T-helper 1 cell treated with Interleukin-12 subunit alpha and Interleukin-12 subunit beta and Interleukin-4 antibody, amounts not matched to agents 30 μg/mL and 1 μg/mL, for 36 hours (primary cell): Measurements from ENCODE around the gene ACAD9.
"Not testable (repeated sequence)": the region's sequence is repeated elsewhere in the genome, so short reads cannot be mapped to it uniquely, and the experiment has no call there.

Source experiments
- H3K27ac Mint-ChIP-seq: one replicate; pipeline ENCODE4 v1.8.0; 2021; ENCODE audit warnings: mild to moderate bottlenecking, mixed read lengths
- H3K27me3 Mint-ChIP-seq: one replicate; pipeline ENCODE4 v1.8.0; 2021; ENCODE audit warnings: low read depth, mixed read lengths
- H3K36me3 Mint-ChIP-seq: one replicate; pipeline ENCODE4 v1.8.0; 2021; ENCODE audit warnings: low read depth, mixed read lengths
- H3K4me1 Mint-ChIP-seq: one replicate; pipeline ENCODE4 v1.8.0; 2021; ENCODE audit warnings: low read depth, mixed read lengths
- H3K4me3 Mint-ChIP-seq: one replicate; pipeline ENCODE4 v1.8.0; 2021; ENCODE audit warnings: mild to moderate bottlenecking, moderate library complexity, mixed read lengths
- H3K9me3 Mint-ChIP-seq: one replicate; pipeline ENCODE4 v1.8.0; 2021; ENCODE audit warnings: mixed read lengths

The ACAD9 gene

DNA sequence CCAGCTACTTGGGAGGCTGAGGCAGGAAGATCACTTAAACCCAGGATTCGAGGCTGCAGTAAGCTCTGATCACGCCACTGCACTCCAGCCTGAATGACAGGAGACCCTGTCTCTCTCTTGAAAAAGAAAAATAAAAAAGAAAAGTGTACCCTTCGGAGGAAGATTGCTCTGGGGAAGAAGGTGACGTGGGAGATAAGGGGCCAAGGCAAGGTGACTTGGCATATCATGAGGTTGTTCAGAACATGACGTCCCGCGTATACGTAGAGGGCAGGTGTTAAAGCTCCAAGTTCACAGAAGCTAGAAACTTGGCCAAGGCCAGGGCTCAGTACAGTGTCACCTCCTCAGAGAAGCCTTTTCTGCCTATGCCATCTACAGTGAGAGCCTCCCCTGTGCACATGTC lies 6.7 kb upstream of the ACAD9 start:
- Mint-ChIP-seq H3K36me3 (peaks cover 2% of the 10 kb centered on the region), H3K4me1 (peaks cover 12% of the 10 kb centered on the region), H3K27ac (no peak overlapping the region), H3K4me3 (no peak overlapping the region), H3K27me3 (peaks cover 2% of the 10 kb centered on the region), H3K9me3 (no peaks in the 10 kb centered on the region)

DNA sequence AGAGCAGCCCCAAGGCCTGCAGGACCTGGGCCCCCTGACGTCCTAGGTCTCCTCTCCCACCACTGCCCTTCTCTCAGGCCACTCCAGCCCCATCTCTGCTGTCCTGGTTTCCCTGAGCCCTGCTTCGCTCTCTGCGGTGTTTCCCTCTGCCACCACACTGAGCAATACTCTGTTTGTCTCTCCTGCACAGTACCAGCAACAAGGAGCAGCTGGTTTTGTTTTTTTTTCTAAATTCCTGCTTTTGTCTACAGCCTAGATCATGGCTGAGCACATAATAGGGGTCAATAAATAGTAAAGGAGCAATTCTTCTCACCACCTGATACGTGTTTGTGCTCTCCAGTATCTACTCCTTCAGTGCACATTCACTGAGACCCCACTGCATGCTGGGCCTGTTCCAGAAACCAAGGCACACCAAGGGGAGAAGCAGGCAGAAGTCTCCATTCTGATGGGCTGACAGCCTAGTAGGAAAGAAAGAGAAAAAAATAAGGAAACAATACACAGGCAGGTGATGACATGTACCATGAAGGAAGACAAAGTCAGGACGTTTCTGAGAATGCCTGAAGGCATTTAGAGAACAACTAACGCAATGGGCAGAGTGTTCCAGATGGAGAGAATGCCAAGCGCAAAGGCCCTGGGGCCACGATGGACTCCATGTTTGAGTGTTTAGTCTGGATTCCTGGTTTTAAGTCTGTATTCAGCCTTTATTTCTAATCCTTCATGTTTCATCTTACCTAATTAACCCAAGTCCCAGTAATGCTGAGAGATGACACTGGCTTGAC lies 6.0 kb upstream of the ACAD9 start:
- H3K4me1 Mint-ChIP-seq, result peaks cover 17% of the 10 kb centered on the region
- no peaks in the 10 kb centered on the region for H3K9me3 Mint-ChIP-seq
- H3K4me3 Mint-ChIP-seq, result no peak overlapping the region
- no peak overlapping the region for H3K27ac Mint-ChIP-seq
- peaks cover 2% of the 10 kb centered on the region for H3K27me3 Mint-ChIP-seq
- peaks cover 4% of the 10 kb centered on the region for H3K36me3 Mint-ChIP-seq

DNA sequence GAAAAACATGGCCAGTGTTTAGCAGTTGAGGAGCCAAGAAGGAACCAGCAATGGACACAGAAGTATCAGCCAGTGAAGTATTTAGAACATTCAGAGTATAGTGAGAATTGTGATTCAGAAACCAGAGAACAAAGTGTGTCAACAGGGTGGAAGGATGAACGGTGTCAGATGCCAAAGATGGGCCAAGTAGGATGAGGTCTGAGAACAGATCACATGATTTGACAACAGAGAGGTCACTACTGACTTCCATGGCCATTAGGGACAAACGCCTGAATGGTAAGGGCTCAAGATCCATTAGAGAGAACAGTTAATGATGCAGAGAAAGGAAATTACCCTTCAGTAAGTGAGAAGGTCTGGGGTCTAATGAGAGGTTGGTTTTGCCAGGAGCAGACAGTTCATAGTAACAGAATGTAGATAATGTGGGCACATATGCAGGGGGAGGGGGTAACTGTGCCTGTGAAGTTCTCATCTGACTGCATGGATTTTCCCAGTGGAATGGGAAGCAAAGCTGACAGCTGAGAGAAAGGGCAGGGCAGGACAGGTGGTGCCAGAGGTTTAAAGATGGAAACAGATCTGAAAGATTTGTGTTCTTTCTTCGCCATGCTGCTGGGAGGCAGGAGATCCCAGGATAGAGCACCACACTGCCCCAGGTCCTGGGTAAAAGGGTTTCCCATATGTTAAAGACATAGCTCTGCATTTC lies 4.8 kb upstream of the ACAD9 start:
- no peaks in the 10 kb centered on the region for H3K9me3 Mint-ChIP-seq
- peaks cover 2% of the 10 kb centered on the region for H3K27me3 Mint-ChIP-seq
- H3K27ac Mint-ChIP-seq, result no peak overlapping the region
- peaks cover 22% of the 10 kb centered on the region for H3K4me1 Mint-ChIP-seq
- H3K36me3 Mint-ChIP-seq, result peaks cover 4% of the 10 kb centered on the region
- H3K4me3 Mint-ChIP-seq, result no peak overlapping the region

DNA sequence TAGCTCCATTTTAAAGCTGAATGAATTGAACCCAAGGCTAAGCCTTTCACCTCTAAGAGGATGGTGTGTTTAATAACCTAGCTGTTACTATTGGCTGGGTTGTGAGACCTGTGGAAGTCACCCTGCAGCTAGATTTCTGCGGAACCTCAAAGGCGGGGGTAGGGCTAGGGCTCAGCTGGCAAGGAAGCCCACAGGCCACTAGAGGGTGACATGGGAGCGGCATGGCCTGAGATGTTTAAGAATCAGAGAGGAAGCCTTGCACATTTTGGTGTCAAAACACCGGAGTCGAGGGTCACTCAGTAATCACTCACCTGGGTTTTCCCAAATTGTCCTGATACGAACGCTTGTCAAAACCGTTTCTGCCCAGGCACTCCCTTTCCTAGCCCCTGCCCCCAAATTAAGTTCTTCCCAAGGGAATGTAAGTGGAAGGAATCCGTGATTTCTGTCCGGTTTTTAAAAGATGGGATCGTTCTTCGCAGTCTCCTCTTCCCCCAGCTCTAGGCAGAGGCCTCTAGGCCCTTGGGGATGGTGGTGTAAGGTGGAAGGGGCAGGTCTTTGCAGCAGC lies 3.8 kb upstream of the ACAD9 start:
- Mint-ChIP-seq H3K27ac (no peak overlapping the region), H3K9me3 (no peaks in the 10 kb centered on the region), H3K4me1 (peaks cover 30% of the 10 kb centered on the region), H3K36me3 (peaks cover 4% of the 10 kb centered on the region), H3K4me3 (no peak overlapping the region), H3K27me3 (peaks cover 2% of the 10 kb centered on the region)

DNA sequence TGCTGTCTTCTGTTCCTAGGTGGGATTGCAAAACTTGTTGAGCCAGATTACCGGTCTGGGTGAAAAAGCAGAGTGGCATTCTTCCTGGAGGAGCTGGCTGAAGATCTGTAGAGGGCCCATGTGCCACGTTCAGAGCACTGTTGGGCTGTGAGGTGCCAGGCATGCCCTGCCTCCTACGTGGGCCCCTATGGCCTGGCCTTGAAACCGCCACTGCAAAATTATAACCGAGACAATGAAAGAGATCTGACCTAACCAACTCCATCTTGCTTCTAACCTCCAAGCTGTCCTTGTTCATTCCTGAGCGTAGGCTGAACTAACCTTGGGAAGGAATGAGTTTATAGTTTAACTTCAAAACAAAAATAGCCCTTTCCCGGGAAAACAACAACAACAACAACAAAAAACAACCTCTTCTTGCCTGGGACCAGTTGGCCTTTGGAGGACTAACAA lies 1.4 kb upstream of the ACAD9 start:
- peak overlapping the region; percentile 92 for H3K27ac Mint-ChIP-seq
- peak overlapping the region; percentile 89 for H3K4me3 Mint-ChIP-seq
- peaks cover 47% of the 10 kb centered on the region for H3K4me1 Mint-ChIP-seq
- no peaks in the 10 kb centered on the region for H3K9me3 Mint-ChIP-seq
- peaks cover 11% of the 10 kb centered on the region for H3K36me3 Mint-ChIP-seq
- H3K27me3 Mint-ChIP-seq, result peaks cover 2% of the 10 kb centered on the region

DNA sequence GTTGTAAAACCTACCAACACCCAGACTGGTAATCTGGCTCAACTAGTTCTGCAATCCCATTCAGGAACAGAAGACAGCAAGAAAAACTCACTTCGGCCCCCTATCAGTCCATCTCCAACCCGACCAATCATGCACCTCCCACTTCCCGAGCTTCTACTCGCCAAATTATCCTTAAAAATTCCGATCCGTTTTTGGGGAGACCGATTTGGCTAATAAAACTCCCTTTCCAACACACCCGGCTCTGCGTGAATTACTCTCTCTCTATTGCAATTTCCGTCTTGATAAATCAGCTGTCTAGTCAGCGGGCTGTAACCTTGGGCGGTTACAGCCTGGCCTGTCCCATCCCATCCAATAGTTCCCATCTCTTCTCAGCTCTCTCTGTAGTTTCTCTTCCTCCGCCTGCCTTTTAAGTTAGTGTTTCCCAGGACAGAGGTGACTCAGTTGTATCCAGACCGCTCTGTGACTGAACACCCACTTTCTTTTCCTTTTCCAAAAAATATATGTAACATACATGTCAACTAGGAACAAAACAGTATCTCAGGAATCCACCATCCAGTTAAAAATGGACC lies 780 bp upstream of the ACAD9 start:
- peak overlapping the region; percentile 92 for H3K27ac Mint-ChIP-seq
- H3K9me3 Mint-ChIP-seq, result no peaks in the 10 kb centered on the region
- H3K36me3 Mint-ChIP-seq, result peaks cover 12% of the 10 kb centered on the region
- H3K4me1 Mint-ChIP-seq, result peaks cover 48% of the 10 kb centered on the region
- H3K27me3 Mint-ChIP-seq, result peaks cover 2% of the 10 kb centered on the region
- H3K4me3 Mint-ChIP-seq, result peak overlapping the region; percentile 89

DNA sequence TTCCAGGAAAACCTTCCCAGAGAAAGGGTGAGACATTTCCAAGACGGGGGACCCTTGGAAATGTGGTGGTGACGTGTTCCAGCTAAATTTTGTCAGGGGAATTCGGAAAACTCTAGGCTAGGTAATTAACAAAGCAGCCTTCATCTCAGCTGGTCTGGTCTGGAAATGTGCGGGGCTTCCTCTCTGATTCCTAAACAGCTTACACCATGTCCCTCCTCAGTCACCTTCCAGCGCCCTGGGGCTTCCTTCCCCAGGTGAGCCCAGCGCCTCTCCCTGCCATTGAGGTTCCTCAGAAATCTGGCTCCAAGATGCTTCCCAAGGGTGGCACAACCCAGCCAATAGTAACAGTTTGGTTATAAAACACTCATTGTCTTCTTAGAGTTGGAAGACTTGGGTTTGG lies 571 bp downstream of the ACAD9 start:
- peak overlapping the region; percentile 92 for H3K27ac Mint-ChIP-seq
- H3K4me1 Mint-ChIP-seq, result peaks cover 55% of the 10 kb centered on the region
- peaks cover 2% of the 10 kb centered on the region for H3K27me3 Mint-ChIP-seq
- H3K36me3 Mint-ChIP-seq, result peaks cover 17% of the 10 kb centered on the region
- no peaks in the 10 kb centered on the region for H3K9me3 Mint-ChIP-seq
- H3K4me3 Mint-ChIP-seq, result peak overlapping the region; percentile 89

DNA sequence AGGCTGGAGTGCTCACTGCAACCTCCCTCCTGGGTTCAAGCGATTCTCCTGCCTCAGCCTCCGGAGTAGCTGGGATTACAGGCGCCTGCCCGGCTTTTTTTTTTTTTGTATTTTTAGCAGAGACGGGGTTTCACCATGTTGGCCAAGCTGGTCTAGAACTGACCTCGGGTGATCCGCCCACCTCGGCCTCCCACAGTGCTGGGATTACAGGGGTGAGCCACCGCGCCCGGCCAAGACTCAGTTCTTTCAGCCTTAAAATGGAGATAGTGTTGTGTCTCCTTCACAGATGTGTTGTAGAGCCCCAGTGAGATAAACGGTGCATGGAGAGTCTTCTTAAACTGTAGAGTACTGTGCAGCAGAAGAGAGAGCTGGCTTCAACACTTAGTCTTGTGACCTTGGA lies 1.0 kb downstream of the ACAD9 start:
- not testable (repeated sequence) for H3K27me3 Mint-ChIP-seq, H3K9me3 Mint-ChIP-seq
- Mint-ChIP-seq H3K36me3 (peaks cover 18% of the 10 kb centered on the region), H3K4me1 (peaks cover 55% of the 10 kb centered on the region), H3K27ac (peak overlapping the region; percentile 92), H3K4me3 (peak overlapping the region; percentile 89)

DNA sequence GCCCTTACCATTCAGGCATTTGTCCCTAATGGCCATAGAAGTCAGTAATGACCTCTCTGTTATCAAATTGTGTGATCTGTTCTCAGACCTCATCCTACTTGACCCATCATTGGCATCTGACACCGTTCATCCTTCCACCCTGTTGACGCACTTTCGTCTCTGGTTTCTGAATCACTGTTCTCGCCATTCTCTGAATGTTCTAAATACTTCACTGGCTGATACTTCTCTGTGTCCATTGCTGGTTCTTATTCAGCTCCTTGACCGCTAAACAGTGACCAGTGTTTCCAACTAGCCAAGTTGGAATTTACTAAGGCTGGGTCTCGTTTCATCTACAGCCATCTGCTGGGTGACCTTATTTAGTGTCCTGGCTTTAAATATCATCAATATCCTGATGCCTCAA lies 2.2 kb downstream of the ACAD9 start:
- peaks cover 48% of the 10 kb centered on the region for H3K4me1 Mint-ChIP-seq

DNA sequence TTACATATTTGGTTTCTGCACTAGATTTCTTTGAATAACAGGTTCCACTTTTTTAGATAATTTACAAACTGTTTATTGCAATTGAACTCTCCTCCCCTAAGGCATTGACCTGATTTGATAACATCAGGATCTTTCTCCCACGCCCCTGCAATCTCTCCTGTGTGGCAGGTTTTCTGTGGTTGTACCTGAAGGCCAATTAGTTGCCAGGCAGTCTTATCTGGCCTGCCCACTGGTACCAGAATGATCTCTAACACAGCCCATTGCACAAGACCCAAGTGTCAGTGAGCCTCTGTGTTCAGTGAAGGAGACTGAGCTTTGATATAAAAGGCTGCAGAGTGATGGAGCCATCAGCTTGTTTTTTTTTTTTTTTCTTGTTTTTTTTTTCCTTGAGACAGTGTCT lies 3.3 kb downstream of the ACAD9 start:
- no peak overlapping the region for H3K4me3 Mint-ChIP-seq
- no peaks in the 10 kb centered on the region for H3K9me3 Mint-ChIP-seq
- H3K4me1 Mint-ChIP-seq, result peaks cover 44% of the 10 kb centered on the region
- H3K27ac Mint-ChIP-seq, result no peak overlapping the region
- no peaks in the 10 kb centered on the region for H3K27me3 Mint-ChIP-seq
- H3K36me3 Mint-ChIP-seq, result peaks cover 23% of the 10 kb centered on the region

More for the DNA sequence above, 2.2 kb downstream of the ACAD9 start:
- Mint-ChIP-seq H3K4me3 (peak overlapping the region; percentile 46), H3K9me3 (no peaks in the 10 kb centered on the region), H3K27me3 (no peaks in the 10 kb centered on the region), H3K36me3 (peaks cover 18% of the 10 kb centered on the region), H3K27ac (peak overlapping the region; percentile 16)

DNA sequence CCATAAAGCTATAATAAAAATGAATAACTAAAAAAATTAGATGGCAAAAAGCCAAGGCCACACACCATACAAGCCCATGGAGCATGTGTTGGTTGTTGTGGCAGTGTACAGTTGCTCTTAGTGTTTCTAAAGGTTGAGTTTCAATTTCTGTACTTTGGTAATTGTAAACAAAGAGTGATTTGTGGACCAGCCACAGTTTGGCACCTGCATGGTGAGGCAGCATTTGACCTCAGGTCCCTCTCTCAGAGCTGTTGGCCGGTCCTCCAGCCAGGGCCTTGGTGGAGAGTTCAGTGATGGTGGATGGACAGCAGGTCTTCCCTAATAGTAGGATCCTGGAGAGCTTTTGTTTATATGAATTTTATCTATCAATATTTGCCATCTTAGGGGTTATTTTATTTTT lies 5.6 kb downstream of the ACAD9 start:
- Mint-ChIP-seq H3K27ac (no peak overlapping the region), H3K36me3 (peaks cover 23% of the 10 kb centered on the region), H3K27me3 (no peaks in the 10 kb centered on the region), H3K9me3 (no peaks in the 10 kb centered on the region), H3K4me3 (no peak overlapping the region), H3K4me1 (peaks cover 31% of the 10 kb centered on the region)

DNA sequence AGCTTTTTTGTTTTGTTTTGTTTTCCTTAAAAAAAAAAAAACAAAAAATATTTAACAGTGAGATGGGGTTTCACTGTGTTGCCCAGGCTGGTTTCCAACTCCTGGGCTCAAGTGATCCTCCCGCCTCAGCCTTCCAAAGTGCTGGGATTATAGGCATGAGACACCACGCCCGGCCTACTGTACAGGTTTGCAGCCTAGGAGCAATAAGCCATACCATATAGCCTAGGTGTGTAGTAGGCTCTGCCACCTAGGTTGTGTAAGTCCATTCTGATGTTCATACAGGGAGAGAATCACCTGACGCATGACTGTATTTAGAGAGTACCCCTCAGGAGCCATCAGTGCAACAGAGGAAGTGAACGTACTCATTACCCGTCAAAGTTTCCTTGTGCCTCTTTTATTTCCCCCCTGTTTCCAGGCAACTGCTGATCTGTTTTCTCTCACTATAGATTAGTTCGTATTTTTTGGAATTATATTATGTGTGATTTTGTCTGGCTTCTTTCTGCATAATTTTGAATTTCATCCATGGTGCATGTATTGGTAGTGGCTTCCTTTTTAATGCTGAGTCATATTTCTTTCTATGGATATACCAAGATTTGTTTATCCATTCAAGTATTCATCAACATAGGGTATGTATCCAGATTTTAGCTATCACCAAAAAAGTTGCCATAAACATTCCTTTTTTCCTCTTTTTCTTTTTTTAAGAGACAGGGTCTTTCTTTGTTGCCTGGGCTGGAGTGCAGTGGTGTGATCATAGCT lies 9.9 kb downstream of the ACAD9 start:
- Mint-ChIP-seq H3K27me3 (no peaks in the 10 kb centered on the region), H3K27ac (no peak overlapping the region), H3K4me3 (no peak overlapping the region), H3K4me1 (peaks cover 3% of the 10 kb centered on the region), H3K9me3 (no peaks in the 10 kb centered on the region), H3K36me3 (peaks cover 14% of the 10 kb centered on the region)

DNA sequence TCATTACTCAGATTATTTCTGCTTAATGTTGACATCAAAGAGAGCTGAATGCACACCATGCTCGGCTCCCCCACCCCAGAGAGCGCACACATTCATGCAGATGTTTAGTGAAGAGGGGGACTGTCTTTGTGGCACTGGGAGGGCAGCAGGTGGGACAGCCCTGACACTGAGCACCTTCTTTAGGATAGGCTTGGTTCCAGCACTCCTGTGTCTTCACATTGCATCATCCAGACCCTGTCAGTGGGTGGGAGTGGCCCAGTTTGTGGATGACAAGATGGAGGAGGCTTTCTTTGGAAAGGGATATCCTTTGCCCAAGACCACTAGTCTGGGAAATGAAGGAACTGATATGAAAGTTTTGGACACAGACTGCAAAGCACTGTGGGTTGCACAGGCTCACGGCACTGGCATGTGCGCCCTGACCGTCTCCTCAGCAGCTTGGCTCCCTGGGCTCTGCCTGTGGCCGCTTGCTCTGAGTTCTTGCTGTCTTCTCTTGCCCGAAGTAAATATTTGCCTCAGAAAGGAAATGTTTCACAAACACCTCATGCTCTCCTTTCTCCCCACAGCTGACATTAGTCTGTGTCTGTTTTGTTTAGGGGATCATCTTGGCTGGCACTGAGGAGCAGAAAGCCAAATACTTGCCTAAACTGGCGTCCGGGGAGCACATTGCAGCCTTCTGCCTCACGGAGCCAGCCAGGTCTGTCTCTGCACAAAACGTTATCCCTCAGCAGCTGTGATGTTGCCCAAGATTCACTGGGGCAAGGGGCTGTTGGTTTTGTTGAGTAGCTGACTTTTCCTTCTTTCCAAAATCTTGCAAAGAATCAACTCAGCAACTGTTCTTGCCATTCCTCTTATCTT lies 16.6 kb downstream of the ACAD9 start:
- no peaks in the 10 kb centered on the region for H3K27me3 Mint-ChIP-seq
- peaks cover 7% of the 10 kb centered on the region for H3K4me1 Mint-ChIP-seq
- H3K9me3 Mint-ChIP-seq, result no peaks in the 10 kb centered on the region
- H3K4me3 Mint-ChIP-seq, result no peak overlapping the region
- H3K27ac Mint-ChIP-seq, result no peak overlapping the region
- H3K36me3 Mint-ChIP-seq, result peaks cover 36% of the 10 kb centered on the region
